ENCODE results near the gene LGALS1.

GRCh38 chr22:37714634-37715033, 39.2 kb downstream of the LGALS1 start:
- TF ChIP-seq CTCF (conservative IDR thresholded peaks at IDR 0.05): no peak
- TF ChIP-seq ZFX (IDR thresholded peaks at IDR 0.05): no peak

All from C4-2B (cell line).